Measurements from ENCODE around the gene RLF. TPM values are rescaled to one million over a fixed set of nuclear protein-coding genes. Genes with fewer than 3 reads are reported as not detected.

Gene RLF
- total RNA-seq, 4 donors from 2014 or later: 19.4 to 28.7 (median 27.9) TPM

DNA sequence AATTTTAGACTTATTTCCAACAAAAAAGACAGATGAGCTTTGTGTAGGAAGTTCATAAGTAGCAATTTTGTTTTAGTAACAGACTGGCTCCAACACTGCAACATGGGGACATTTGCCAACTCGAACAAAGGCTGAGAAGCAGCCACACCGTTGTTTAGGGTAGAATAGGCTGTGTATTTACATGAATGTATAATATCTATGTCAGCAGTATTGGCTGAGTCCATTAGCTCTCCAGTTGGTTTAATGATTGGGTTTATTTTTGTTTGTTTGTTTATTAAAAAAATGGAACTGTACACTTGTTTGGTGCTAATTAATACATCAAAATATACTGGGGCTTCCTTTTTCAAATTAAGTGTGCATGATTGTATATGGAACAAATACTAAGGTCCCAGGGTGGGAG lies 79.2 kb downstream of the RLF start:
- 79 to 100% methylated on average over 2 of the region's 2 CpGs for WGBS, 2 donors (ENCODE audit: low coverage in 1 of 2)
- H3K4me3 ChIP-seq: no peak overlapping the region
- peaks cover 0 to 44% of the 10 kb centered on the region in 2 donors for H3K36me3 ChIP-seq
- no peaks in the 10 kb centered on the region for H3K27me3 ChIP-seq
- H3K27ac ChIP-seq: no peak overlapping the region
- TF ChIP-seq CTCF (IDR thresholded peaks at IDR 0.05) (no peak), POLR2AphosphoS5 (IDR thresholded peaks at IDR 0.05) (no peak)
- no peaks in the 10 kb centered on the region for H3K4me1 ChIP-seq
- no peaks in the 10 kb centered on the region for H3K9me3 ChIP-seq
- no peak for ATAC-seq

DNA sequence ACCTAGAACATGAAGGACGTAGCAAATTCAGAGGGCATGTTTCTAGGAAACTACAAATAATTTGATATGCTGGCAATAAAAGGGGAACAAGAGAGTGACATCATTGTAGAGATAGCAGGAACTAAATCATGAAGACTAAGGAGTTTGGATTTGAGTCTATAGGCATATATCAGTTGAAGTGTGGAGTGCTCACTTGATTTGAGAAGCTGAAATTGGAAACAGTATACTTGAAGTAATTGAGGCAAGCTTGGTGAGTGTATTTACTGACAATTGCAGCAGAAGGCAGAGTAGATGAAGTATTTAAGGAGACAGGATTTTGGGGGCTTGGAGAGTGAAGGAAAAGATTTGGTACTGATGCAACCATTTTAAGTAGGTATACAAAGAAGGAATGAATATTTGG lies 80.2 kb downstream of the RLF start:
- no peaks in the 10 kb centered on the region for H3K4me1 ChIP-seq
- no peaks in the 10 kb centered on the region for H3K27me3 ChIP-seq
- peaks cover 0 to 35% of the 10 kb centered on the region in 2 donors for H3K36me3 ChIP-seq
- TF ChIP-seq POLR2A (IDR thresholded peaks at IDR 0.05) (no peak), EP300 (IDR thresholded peaks at IDR 0.05) (no peak), CTCF (IDR thresholded peaks at IDR 0.05) (no peak), POLR2AphosphoS5 (IDR thresholded peaks at IDR 0.05) (no peak)
- H3K4me3 ChIP-seq: no peak overlapping the region
- no peaks in the 10 kb centered on the region for H3K9me3 ChIP-seq
- no peak overlapping the region for H3K27ac ChIP-seq
- 75 to 80% methylated on average over 1 of the region's 1 CpG for WGBS, 2 donors (ENCODE audit: low coverage in 1 of 2)
- no peak for ATAC-seq

GRCh38 chr1:40243351-40243750 lies 82.2 kb downstream of the RLF start:
- 55 to 57% methylated on average over 1 to 2 of the region's 2 CpGs for WGBS, 2 donors (ENCODE audit: low coverage in 1 of 2)
- TF ChIP-seq CTCF (IDR thresholded peaks at IDR 0.05): no peak

DNA sequence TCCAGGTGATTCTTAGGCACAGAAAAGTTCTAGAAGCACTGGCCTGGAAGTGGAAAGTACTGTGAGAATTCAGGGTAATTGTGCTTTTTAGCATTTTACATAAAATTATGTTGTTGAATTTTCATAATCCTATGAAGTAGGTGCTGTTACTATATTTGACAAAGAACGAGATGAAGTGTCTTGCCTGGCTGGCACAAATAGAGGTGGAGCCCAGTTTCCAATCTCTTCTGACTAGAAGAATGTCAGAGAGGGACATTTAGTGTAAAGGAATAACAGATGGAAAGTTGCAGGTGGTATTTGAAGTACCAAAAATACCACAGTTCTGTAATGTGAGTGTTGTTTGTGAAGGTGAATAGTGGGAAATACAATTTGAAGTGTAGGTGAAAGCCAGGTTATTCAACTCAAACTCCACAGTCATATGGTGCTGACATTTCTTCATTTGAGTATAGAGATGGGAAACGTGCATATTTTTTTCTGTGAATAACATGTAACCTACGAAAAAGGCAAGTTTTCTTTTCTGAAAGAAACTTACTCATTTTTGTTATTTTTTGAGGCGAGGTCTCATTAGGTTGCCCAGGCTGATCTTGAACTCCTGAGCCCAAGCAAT lies 83.1 kb downstream of the RLF start:
- no peaks in the 10 kb centered on the region for H3K27me3 ChIP-seq
- no peak for ATAC-seq
- H3K4me3 ChIP-seq: no peak overlapping the region
- TF ChIP-seq POLR2A (IDR thresholded peaks at IDR 0.05) (no peak), POLR2AphosphoS5 (IDR thresholded peaks at IDR 0.05) (no peak), EP300 (IDR thresholded peaks at IDR 0.05) (no peak), CTCF (IDR thresholded peaks at IDR 0.05) (no peak)
- 60 to 63% methylated on average over 3 to 4 of the region's 4 CpGs for WGBS, 2 donors (ENCODE audit: low coverage in 1 of 2)
- H3K4me1 ChIP-seq: no peaks in the 10 kb centered on the region
- H3K9me3 ChIP-seq: no peaks in the 10 kb centered on the region
- peaks cover 0 to 6% of the 10 kb centered on the region in 2 donors for H3K36me3 ChIP-seq
- H3K27ac ChIP-seq: no peak overlapping the region

More at GRCh38 chr1:40243351-40243750, 82.2 kb downstream of the RLF start:
- Histone ChIP-seq H3K4me1 (no peaks in the 10 kb centered on the region), H3K27ac (no peak overlapping the region), H3K4me3 (no peak overlapping the region), H3K9me3 (no peaks in the 10 kb centered on the region), H3K36me3 (peaks cover 0 to 15% of the 10 kb centered on the region in 2 donors), H3K27me3 (no peaks in the 10 kb centered on the region)
- no peak for ATAC-seq

DNA sequence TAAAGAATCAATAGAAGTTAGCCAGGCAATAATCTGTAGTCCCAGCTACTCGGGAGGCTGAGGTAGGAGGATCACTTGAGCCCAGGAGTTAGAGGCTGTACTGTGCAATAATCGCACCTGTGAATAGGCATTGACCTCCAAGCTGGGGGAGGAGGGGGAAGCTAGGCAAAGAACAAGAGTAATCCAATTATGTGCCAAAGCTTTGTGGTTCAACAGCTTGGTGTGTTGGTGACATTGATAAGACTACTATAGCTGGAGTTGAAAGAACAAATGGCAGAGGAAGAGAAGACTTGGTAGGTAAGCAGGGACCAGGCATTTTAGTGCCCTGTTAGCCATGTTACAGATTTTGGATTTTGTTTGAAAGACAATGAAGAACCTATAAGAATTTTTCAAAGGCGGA lies 84.5 kb downstream of the RLF start:
- no peak overlapping the region for H3K27ac ChIP-seq
- TF ChIP-seq POLR2AphosphoS5 (IDR thresholded peaks at IDR 0.05): no peak
- TF ChIP-seq POLR2A (IDR thresholded peaks at IDR 0.05): no peak
- no peak for TF ChIP-seq EP300 (IDR thresholded peaks at IDR 0.05)
- TF ChIP-seq CTCF (IDR thresholded peaks at IDR 0.05): no peak
- ATAC-seq: no peak
- WGBS, 2 donors (ENCODE audit: low coverage in 1 of 2): 81 to 91% methylated on average over 2 to 3 of the region's 3 CpGs
- H3K4me3 ChIP-seq: no peak overlapping the region
- H3K36me3 ChIP-seq: no peaks in the 10 kb centered on the region
- H3K4me1 ChIP-seq: no peaks in the 10 kb centered on the region
- H3K27me3 ChIP-seq: no peaks in the 10 kb centered on the region
- no peaks in the 10 kb centered on the region for H3K9me3 ChIP-seq
